Calu3 (cell line): ENCODE data around the gene ACAP2. TPM values are rescaled to one million over a fixed set of nuclear protein-coding genes. Genes with fewer than 3 reads are reported as not detected.

Source experiments
- BruUV-seq: library from RNA; stranded (reverse); fragments of 400-500 nt; replicated peaks from 2 replicates; lab custom pipeline; 2021; lab: Mats Ljungman, UMichigan
- CTCF ChIA-PET: fragments of 300-600 bp; sonication (Branson Sonifier 250); formaldehyde crosslinking; loops from one replicate; lab custom pipeline; 2022; ENCODE audit warnings: antibody characterized with exemption; lab: Charles Lee
- DNase-seq: peaks from one replicate; pipeline ENCODE4 v3.0.0; 2022
- H3K27ac Mint-ChIP-seq: one replicate; pipeline ENCODE4 v1.8.0; 2022; ENCODE audit warnings: mixed read lengths; ENCODE audit not compliant: unreplicated experiment
- H3K27me3 Mint-ChIP-seq: one replicate; pipeline ENCODE4 v1.8.0; 2022; ENCODE audit warnings: mixed read lengths; ENCODE audit not compliant: unreplicated experiment
- H3K36me3 Mint-ChIP-seq: one replicate; pipeline ENCODE4 v1.8.0; 2022; ENCODE audit warnings: mild to moderate bottlenecking, moderate library complexity, mixed read lengths; ENCODE audit not compliant: insufficient read depth, unreplicated experiment
- H3K4me1 Mint-ChIP-seq: one replicate; pipeline ENCODE4 v1.8.0; 2022; ENCODE audit warnings: mild to moderate bottlenecking, low read depth, mixed read lengths; ENCODE audit not compliant: unreplicated experiment
- H3K4me3 Mint-ChIP-seq: one replicate; pipeline ENCODE4 v1.8.0; 2022; ENCODE audit warnings: mild to moderate bottlenecking, low read depth, moderate library complexity, mixed read lengths; ENCODE audit not compliant: unreplicated experiment
- H3K9me3 Mint-ChIP-seq: one replicate; pipeline ENCODE4 v1.8.0; 2022; ENCODE audit warnings: low read depth, mixed read lengths; ENCODE audit not compliant: unreplicated experiment
- intact Hi-C: fragments of 100-400 bp; cut with micrococcal nuclease; formaldehyde crosslinking; loops from one replicate; pipeline ENCODE4 v1.10.0; 2022; ENCODE audit not compliant: unreplicated experiment
- total RNA-seq: library from RNA; stranded (reverse); gene quantifications from 2 replicates; pipeline ENCODE4 v1.2.3, GENCODE V29; 2022
- TF ChIP-seq, protein P1 (sequence below): fragments of 200-600 bp; IDR thresholded peaks from one replicate; pipeline ENCODE4 v1.8.0; 2022; ENCODE audit warnings: antibody characterized with exemption; ENCODE audit not compliant: unreplicated experiment

ACAP2 gene
- total RNA-seq, 1 experiment from 2014 or later, result 74.0 TPM

DNA sequence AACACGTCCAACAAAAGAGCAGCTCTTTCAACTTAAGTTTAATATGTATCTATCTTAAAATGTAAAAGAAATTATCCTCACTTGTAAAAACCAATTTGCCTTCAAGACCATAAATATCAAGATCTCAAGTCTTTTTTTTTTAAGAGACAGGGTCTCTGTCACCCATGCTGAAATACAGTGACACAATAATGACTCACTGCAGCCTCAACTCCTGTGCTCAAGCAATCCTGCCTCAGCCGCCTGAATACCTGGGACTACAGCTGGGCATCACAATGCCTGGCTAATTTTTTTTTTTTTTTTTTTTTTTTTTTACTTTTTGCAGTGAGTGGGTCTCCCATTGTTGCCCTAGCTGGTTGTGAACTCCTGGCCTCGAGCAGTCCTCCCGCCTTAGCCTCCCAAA is 26.0 kb downstream of the ACAP2 start:
- peaks cover 11% of the 10 kb centered on the region for H3K36me3 Mint-ChIP-seq
- H3K9me3 Mint-ChIP-seq, result no peaks in the 10 kb centered on the region
- CTCF ChIA-PET, result interaction anchor here (0.6 kb wide), 1 partner anchor 26 kb away, joined by 3 read pairs; the partner anchor contains the start of gene ACAP2
- intact Hi-C loops, result no loop called here
- DNase-seq, result no peak
- peaks cover 20% of the 10 kb centered on the region for H3K4me1 Mint-ChIP-seq
- TF ChIP-seq, protein P1, sequence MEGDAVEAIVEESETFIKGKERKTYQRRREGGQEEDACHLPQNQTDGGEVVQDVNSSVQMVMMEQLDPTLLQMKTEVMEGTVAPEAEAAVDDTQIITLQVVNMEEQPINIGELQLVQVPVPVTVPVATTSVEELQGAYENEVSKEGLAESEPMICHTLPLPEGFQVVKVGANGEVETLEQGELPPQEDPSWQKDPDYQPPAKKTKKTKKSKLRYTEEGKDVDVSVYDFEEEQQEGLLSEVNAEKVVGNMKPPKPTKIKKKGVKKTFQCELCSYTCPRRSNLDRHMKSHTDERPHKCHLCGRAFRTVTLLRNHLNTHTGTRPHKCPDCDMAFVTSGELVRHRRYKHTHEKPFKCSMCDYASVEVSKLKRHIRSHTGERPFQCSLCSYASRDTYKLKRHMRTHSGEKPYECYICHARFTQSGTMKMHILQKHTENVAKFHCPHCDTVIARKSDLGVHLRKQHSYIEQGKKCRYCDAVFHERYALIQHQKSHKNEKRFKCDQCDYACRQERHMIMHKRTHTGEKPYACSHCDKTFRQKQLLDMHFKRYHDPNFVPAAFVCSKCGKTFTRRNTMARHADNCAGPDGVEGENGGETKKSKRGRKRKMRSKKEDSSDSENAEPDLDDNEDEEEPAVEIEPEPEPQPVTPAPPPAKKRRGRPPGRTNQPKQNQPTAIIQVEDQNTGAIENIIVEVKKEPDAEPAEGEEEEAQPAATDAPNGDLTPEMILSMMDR, result no peak
- no peak overlapping the region for H3K4me3 Mint-ChIP-seq
- no peak overlapping the region for H3K27ac Mint-ChIP-seq
- no TSS peak for BruUV-seq
- H3K27me3 Mint-ChIP-seq, result no peaks in the 10 kb centered on the region

- BruUV-seq, result no TSS peak
- no peak overlapping the region for H3K4me3 Mint-ChIP-seq
- H3K27me3 Mint-ChIP-seq, result no peaks in the 10 kb centered on the region
- TF ChIP-seq, protein P1, result no peak
- intact Hi-C loops, result no loop called here
- peaks cover 16% of the 10 kb centered on the region for H3K36me3 Mint-ChIP-seq
- H3K4me1 Mint-ChIP-seq, result peaks cover 3% of the 10 kb centered on the region
- no peak overlapping the region for H3K27ac Mint-ChIP-seq
- no peak for DNase-seq
- CTCF ChIA-PET, result no interaction called here
- peaks cover under 1% of the 10 kb centered on the region for H3K9me3 Mint-ChIP-seq
These were observed 31.0 kb downstream of the ACAP2 start for GRCh38 chr3:195411836-195412235.

DNA sequence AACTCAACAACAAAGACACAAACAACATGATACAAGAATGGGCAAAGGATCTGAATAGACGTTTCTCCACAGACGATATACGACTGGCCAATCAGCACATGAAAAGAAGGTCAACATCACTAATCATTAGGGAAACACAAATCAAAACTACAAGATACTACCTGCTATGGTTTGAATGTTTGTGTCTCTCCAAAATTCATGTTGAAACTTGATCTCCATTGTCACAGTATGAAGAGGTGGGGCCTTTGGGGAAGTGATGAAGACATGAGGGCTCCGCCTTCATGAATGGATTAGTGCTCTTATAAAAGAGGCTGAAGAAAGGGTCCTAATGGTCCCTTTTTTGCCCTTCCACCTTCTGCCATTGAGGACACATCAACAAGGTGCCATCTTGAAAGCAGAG is 32.3 kb downstream of the ACAP2 start:
- peaks cover 16% of the 10 kb centered on the region for H3K36me3 Mint-ChIP-seq
- H3K27me3 Mint-ChIP-seq, result no peaks in the 10 kb centered on the region
- CTCF ChIA-PET, result no interaction called here
- TF ChIP-seq, protein P1, result no peak
- H3K4me1 Mint-ChIP-seq, result no peaks in the 10 kb centered on the region
- no peak overlapping the region for H3K4me3 Mint-ChIP-seq
- BruUV-seq, result no TSS peak
- no peak overlapping the region for H3K27ac Mint-ChIP-seq
- no peak for DNase-seq
- intact Hi-C loops, result no loop called here
- H3K9me3 Mint-ChIP-seq, result peaks cover 3% of the 10 kb centered on the region

DNA sequence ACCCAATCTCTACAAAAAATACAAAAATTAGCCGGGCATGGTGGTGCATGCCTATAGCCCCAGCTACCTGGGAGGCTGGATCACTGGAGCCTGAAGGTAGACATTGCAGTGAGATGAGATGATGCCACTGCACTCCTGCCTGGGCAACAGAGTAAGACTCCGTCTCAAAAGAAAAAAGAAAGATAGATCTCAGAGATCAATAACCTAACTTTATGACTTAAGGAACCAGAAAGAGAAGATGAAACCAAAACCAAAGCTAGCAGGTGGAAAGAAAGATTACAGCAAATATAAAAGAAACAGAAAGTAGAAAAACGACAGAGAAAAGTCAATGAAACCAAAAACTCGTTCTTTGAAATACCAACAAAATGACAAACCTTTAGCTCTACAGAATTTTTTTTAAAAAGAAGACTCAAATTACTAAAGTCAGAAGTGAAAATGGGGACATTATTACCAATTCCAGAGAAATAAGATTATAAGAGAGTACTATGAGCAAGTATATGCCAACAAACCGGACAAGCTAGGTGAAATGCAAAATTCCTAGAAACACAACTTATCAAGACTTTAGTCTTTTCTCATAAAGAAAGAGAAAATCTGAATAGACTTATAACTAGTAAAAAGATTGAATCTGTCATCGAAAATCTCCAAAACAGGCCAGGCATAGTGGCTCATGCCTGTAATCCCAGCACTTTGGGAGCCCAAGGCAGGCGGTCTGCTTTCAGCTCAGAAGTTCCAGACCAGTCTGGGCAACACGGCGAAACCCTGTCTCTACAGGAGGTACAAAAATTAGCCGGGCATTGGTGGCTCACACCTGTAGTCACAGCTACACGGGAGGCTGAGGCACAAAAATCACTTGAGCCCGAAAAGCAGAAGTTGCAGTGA is 35.0 kb downstream of the ACAP2 start:
- Mint-ChIP-seq H3K4me1 (no peaks in the 10 kb centered on the region), H3K36me3 (peaks cover 16% of the 10 kb centered on the region), H3K9me3 (peaks cover 3% of the 10 kb centered on the region), H3K27ac (no peak overlapping the region), H3K4me3 (no peak overlapping the region), H3K27me3 (no peaks in the 10 kb centered on the region)
- intact Hi-C loops, result no loop called here
- CTCF ChIA-PET, result interaction anchor here (0.6 to 0.9 kb wide), 2 partner anchors 17 to 33 kb away, joined by 4 to 9 read pairs; no protein-coding TSS in a partner anchor
- TF ChIP-seq, protein P1, result no peak
- DNase-seq, result no peak
- no TSS peak for BruUV-seq
